Right lobe of liver (tissue), 4 donors: Measurements from ENCODE around the gene PYGO2.
A peak's percentile ranks its signal among the peaks of the same experiment; 100 is the strongest.

Source experiments
- CTCF ChIP-seq, 4 donors: fragments of 200-600 bp in 3 of 4; fragments of 450-650 bp in 1 of 4; IDR thresholded peaks; one replicate each; pipeline versions ENCODE4 v1.5.1 to v1.8.0; 2016 to 2022; ENCODE audit warnings: antibody characterized with exemption in 4 of 4, mild to moderate bottlenecking in 2 of 4
- POLR2A ChIP-seq: fragments of 450-650 bp; IDR thresholded peaks from one replicate; pipeline ENCODE4 v1.6.1; 2017; ENCODE audit warnings: antibody characterized with exemption, mild to moderate bottlenecking
- donor health status: DM: no; HTN: no; CAD: no.
- donor health status: DM: no; HTN: no; CAD: no.
- donor health status: DM: no; HTN: yes; CAD: no.

GRCh38 chr1:154967331-154967950 lies 5.9 kb upstream of the PYGO2 start:
- TF ChIP-seq CTCF (IDR thresholded peaks at IDR 0.05) (no peak), POLR2A (peak; percentile 10)
